Hepatocyte (in vitro differentiated cells): ENCODE measurements around the gene PRCD. TPM values are rescaled to one million over a fixed set of nuclear protein-coding genes. Genes with fewer than 3 reads are reported as not detected.

Experiments used
- DNase-seq: peaks from one replicate; pipeline ENCODE4 v3.0.0-alpha.2; 2016; ENCODE audit warnings: low spot score
- H2AFZ ChIP-seq: fragments of 200-600 bp; sonication (generic); 2 replicates; pipeline ENCODE4 v1.6.0; 2016; ENCODE audit warnings: antibody characterized with exemption, mild to moderate bottlenecking
- H3K27ac ChIP-seq: fragments of 200-600 bp; sonication (generic); 2 replicates; pipeline ENCODE4 v1.5.1; 2016; ENCODE audit warnings: mild to moderate bottlenecking
- H3K27me3 ChIP-seq: fragments of 200-600 bp; sonication (generic); 2 replicates; pipeline ENCODE4 v1.6.1; 2016
- H3K36me3 ChIP-seq: fragments of 200-600 bp; sonication (generic); replicated peaks from 2 replicates; pipeline ENCODE4 v1.5.1; 2016; ENCODE audit warnings: low read depth; ENCODE audit not compliant: insufficient read depth
- H3K4me1 ChIP-seq: fragments of 200-600 bp; sonication (generic); 2 replicates; pipeline ENCODE4 v1.5.1; 2016; ENCODE audit warnings: mild to moderate bottlenecking, moderate library complexity; ENCODE audit not compliant: insufficient read depth
- H3K4me2 ChIP-seq: fragments of 200-600 bp; sonication (generic); 2 replicates; pipeline ENCODE4 v1.6.0; 2016
- H3K4me3 ChIP-seq: fragments of 200-600 bp; sonication (generic); 2 replicates; pipeline ENCODE4 v1.5.1; 2016; ENCODE audit warnings: mild to moderate bottlenecking
- H3K79me2 ChIP-seq: fragments of 200-600 bp; sonication (generic); 2 replicates; pipeline ENCODE4 v1.6.0; 2017; ENCODE audit warnings: mild to moderate bottlenecking
- H3K9me2 ChIP-seq: fragments of 200-600 bp; sonication (generic); replicated peaks from 2 replicates; pipeline ENCODE4 v1.6.0; 2017; ENCODE audit warnings: mild to moderate bottlenecking; ENCODE audit not compliant: insufficient read depth
- H3K9me3 ChIP-seq: fragments of 200-600 bp; sonication (generic); 2 replicates; pipeline ENCODE4 v1.5.1; 2016; ENCODE audit warnings: low read depth, mild to moderate bottlenecking
- H4K20me1 ChIP-seq: fragments of 200-600 bp; sonication (generic); 2 replicates; pipeline ENCODE4 v1.6.0; 2016; ENCODE audit warnings: mild to moderate bottlenecking; ENCODE audit not compliant: insufficient read depth, poor library complexity, severe bottlenecking
- CTCF ChIP-seq: fragments of 200-600 bp; sonication (generic); IDR thresholded peaks from 2 replicates; pipeline ENCODE4 v1.5.1; 2016; ENCODE audit warnings: antibody characterized with exemption, mild to moderate bottlenecking; ENCODE audit not compliant: poor library complexity
- EZH2 ChIP-seq: fragments of 200-600 bp; sonication (generic); IDR thresholded peaks from 2 replicates; pipeline ENCODE4 v1.6.1; 2016; ENCODE audit warnings: antibody characterized with exemption, mild to moderate bottlenecking, borderline replicate concordance
- EZH2phosphoT487 ChIP-seq: fragments of 200-600 bp; sonication (generic); IDR thresholded peaks from one replicate; pipeline ENCODE4 v1.6.1; 2018; ENCODE audit warnings: antibody characterized with exemption, mild to moderate bottlenecking, low read depth, moderate library complexity; ENCODE audit not compliant: unreplicated experiment, severe bottlenecking
- WGBS: methylation state at CpG from one replicate; pipeline ENCODE4 v1.1.6; 2016; ENCODE audit warnings: low lambda C conversion rate; ENCODE audit errors: missing lambda C conversion rate; 5-methylcytosine and 5-hydroxymethylcytosine counted together
- polyA plus RNA-seq: library from polyadenylated mRNA; unstranded; fragments of >200 nt; fragmentation: Nextera tagmentation; extraction: Ambion mirVana; gene quantifications from 2 replicates; pipeline ENCODE4 v1.2.1, GENCODE V29; 2016
- total RNA-seq: library from RNA; depleted of rRNA; stranded (reverse); fragments of >200 nt; gene quantifications from 2 replicates; pipeline ENCODE4 v1.2.3, GENCODE V29; 2014

Gene PRCD
- total and polyA plus RNA-seq, 2 experiments from 2014 or later = 2.0 to 10.2 TPM

GRCh38 chr17:76574166-76574565 is 34.3 kb downstream of the PRCD start:
- WGBS = 91% methylated on average over 11 of the region's 11 CpGs
- Histone ChIP-seq H3K79me2 (no peaks in the 10 kb centered on the region), H3K4me2 (no peak overlapping the region), H4K20me1 (no peaks in the 10 kb centered on the region), H3K27ac (no peak overlapping the region), H3K4me3 (no peak overlapping the region), H3K9me3 (no peaks in the 10 kb centered on the region), H2AFZ (no peak overlapping the region), H3K36me3 (no peaks in the 10 kb centered on the region), H3K9me2 (no peaks in the 10 kb centered on the region), H3K27me3 (no peaks in the 10 kb centered on the region), H3K4me1 (no peaks in the 10 kb centered on the region)
- TF ChIP-seq EZH2 (no peak), CTCF (no peak), EZH2phosphoT487 (no peak)
- no peak for DNase-seq

DNA sequence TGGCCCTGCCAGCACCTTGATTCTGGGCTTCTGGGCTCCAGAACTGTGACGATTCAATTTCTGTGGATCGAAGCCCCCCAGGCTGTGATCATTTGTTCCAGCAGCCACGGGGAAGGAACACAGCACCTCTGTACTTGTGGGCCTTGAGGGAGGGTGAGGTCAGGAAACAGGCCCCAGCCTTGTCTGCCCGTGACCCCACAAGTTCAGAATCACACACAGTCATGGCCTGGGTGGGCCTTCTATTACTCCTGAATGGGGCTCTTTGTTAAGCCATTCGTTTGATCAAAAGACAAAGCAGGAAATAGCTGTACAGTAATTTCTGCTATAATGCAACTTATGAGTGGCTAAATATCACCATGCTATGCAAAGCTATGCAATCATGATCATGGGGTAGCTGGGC is 35.7 kb downstream of the PRCD start:
- H2AFZ ChIP-seq = no peak overlapping the region
- no peaks in the 10 kb centered on the region for H3K9me3 ChIP-seq
- no peaks in the 10 kb centered on the region for H4K20me1 ChIP-seq
- H3K4me3 ChIP-seq = no peak overlapping the region
- no peak for DNase-seq
- no peaks in the 10 kb centered on the region for H3K36me3 ChIP-seq
- no peaks in the 10 kb centered on the region for H3K9me2 ChIP-seq
- no peaks in the 10 kb centered on the region for H3K27me3 ChIP-seq
- TF ChIP-seq EZH2 (no peak), EZH2phosphoT487 (no peak), CTCF (no peak)
- 83% methylated on average over 5 of the region's 5 CpGs for WGBS
- no peak overlapping the region for H3K4me2 ChIP-seq
- H3K27ac ChIP-seq = no peak overlapping the region
- H3K4me1 ChIP-seq = no peaks in the 10 kb centered on the region
- H3K79me2 ChIP-seq = no peaks in the 10 kb centered on the region

DNA sequence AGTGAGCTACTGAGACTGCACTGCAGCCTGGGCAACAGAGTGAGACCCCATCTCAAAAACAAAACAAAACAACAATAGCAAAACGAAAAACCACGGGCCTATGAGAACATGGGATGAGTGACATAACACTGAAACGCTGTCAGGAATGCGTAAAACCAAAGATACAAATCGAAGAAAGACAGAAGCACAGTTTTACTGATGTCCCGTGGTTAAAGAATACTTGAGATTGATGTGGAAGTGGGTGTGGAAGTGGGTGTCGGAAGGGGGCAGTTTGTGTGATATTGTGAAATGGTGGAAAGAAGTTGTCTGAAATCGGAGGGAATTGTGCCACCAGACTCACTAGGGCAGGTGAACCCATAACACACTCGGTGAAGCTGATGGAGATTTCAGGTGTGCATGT is 36.3 kb downstream of the PRCD start:
- Histone ChIP-seq H2AFZ (no peak overlapping the region), H3K36me3 (no peaks in the 10 kb centered on the region), H3K27ac (no peak overlapping the region), H3K9me3 (no peaks in the 10 kb centered on the region), H3K79me2 (no peaks in the 10 kb centered on the region), H3K4me1 (no peaks in the 10 kb centered on the region), H3K4me2 (no peak overlapping the region), H3K9me2 (no peaks in the 10 kb centered on the region), H3K4me3 (no peak overlapping the region), H4K20me1 (no peaks in the 10 kb centered on the region), H3K27me3 (no peaks in the 10 kb centered on the region)
- TF ChIP-seq EZH2 (no peak), CTCF (no peak), EZH2phosphoT487 (no peak)
- 94% methylated on average over 9 of the region's 9 CpGs for whole genome bisulfite sequencing
- DNase-seq = no peak

DNA sequence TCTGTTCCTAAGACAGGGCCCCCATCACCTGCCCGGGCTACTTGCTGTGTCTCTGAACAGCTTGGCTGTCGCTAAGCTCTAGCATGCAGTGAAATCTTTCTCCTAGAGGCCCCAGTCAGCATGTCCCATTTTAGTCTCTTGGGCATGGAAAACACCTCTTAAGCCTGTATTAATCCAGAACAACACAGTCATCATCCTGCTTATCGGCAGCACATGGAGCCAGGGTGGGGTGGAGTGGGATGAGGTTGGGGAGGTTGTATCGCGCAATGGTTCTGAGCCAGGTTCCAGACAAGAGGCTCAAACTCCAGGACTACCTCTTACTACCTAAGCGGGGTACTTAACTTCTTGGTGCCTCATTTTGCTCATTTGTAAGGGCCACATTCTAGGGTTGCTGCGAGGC is 38.0 kb downstream of the PRCD start:
- no peak for DNase-seq
- Histone ChIP-seq H3K9me2 (no peaks in the 10 kb centered on the region), H3K79me2 (no peaks in the 10 kb centered on the region), H4K20me1 (no peaks in the 10 kb centered on the region), H3K27me3 (peaks cover 2% of the 10 kb centered on the region), H2AFZ (no peak overlapping the region), H3K36me3 (no peaks in the 10 kb centered on the region), H3K4me2 (no peak overlapping the region), H3K4me1 (no peaks in the 10 kb centered on the region), H3K4me3 (no peak overlapping the region), H3K27ac (peak overlapping the region; percentile 44), H3K9me3 (no peaks in the 10 kb centered on the region)
- WGBS = 92% methylated on average over 7 of the region's 7 CpGs
- TF ChIP-seq CTCF = no peak
- no peak for TF ChIP-seq EZH2
- no peak for TF ChIP-seq EZH2phosphoT487
